IPS-NIHi7 (cell line): ENCODE data around the gene MOSMO.
"Not testable (repeated sequence)": the region's sequence is repeated elsewhere in the genome, so short reads cannot be mapped to it uniquely, and the experiment has no call there.

Experiments used
- DNase-seq: peaks from one replicate; pipeline ENCODE4 v3.0.0; 2012; ENCODE audit warnings: mixed read lengths; ENCODE audit errors: extremely low spot score

The MOSMO gene

GRCh38 chr16:22045888-22046287 lies 38.0 kb downstream of the MOSMO start:
- DNase-seq: not testable (repeated sequence)

DNA sequence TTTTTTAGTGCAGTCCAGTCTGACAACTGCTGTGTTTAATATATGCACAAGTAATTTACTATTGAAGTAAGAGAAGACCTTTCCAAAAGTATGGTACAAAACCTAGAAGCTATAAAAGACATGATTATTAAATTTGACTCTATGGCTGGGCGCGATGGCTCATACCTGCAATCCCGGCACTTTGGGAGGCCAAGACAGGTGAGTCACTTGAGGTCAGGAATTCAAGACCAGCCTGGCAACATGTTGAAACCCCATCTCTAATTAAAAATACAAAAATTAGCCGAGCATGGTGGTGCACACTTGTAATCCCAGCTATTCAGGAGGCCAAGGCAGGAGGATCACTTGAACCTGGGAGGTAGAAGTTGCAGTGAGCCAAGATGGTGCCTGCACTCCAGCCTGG lies 43.1 kb downstream of the MOSMO start:
- no peak for DNase-seq

DNA sequence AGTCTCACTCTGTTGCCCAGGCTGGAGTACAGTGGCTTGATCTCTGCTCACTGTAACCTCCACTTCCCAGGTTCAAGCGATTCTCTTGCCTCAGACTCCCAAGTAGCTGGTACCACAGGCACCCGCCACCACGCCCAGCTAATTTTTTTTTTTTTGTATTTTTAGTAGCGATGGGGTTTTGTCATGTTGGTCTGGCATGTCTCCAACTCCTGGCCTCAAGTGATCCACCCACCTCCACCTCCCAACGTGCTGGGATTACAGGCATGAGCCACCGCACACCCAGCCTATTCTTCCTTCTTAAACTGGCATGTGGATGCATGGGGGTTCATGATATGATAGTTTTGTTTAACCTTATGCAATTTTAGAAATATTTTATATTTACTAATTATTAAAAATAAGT lies 45.1 kb downstream of the MOSMO start:
- DNase-seq: no peak

DNA sequence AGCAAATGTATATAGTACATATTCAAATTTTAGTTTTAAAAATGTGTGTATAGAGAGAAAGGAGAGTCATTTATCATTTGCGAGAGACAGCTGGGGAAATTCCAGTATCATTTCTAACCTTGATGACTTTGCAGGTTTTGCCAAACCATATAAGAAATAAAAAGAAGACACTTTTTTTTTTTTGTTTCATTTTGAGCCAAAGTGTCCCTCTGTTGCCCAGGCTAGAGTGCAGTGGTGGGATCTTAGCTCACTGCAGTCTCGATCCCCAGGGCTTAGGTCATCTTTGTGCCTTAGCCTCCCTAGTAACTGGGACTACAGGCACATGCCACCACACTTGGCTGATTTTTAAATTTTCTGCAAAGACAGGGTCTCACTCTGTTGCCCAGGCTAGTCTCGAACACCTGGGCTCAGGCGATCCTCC lies 46.0 kb downstream of the MOSMO start:
- no peak for DNase-seq

- DNase-seq: no peak
Measured at GRCh38 chr16:22054847-22055590, 47.1 kb downstream of the MOSMO start.

DNA sequence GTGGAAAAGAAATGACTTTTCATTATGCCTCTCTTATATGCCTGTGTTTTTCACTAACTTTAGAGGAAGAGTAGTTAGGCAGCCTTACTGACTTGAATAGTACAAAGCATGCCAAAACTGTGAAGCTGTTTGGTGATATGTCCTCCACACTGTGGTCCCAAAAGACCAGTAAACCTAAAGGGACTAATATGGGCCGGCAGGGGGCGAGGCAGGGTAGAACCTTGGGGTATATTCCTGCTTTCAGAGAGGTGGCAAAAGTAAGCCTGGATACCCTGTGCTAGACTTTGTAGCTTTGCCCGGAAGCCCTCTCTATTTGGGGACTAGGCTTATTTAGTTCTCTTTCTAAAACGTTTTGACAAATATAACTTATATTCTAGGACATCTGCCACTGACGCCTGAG lies 48.0 kb downstream of the MOSMO start:
- DNase-seq: peak; percentile 71

DNA sequence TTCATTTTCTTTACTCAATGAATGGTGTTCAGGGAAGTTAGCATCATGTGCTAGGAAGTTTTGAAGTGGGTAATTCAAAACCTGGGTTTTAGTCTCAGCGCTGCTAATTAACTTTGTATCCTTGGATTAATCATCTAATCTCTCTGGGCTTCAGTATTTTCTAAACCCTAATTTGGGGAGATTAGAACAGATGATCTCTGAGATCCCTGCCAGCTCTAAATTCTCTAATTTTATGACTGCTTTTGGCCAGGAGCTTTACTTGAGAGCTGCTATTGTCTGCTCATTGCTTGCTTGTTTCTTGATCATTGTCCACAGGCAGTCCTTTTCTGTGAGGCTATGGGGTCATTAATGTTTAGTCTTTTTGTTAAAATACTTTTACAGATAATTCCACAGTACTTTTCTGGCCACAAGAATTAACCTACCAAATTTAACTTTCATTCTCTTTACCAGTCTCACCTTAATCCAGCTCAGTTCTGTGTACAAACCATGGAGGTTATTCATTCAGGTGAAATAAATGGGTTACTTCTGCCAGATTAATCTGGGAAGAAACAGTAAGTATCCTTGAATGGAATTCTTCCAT lies 56.1 kb downstream of the MOSMO start:
- DNase-seq: no peak

GRCh38 chr16:22065252-22065651 lies 57.3 kb downstream of the MOSMO start:
- DNase-seq: no peak

DNA sequence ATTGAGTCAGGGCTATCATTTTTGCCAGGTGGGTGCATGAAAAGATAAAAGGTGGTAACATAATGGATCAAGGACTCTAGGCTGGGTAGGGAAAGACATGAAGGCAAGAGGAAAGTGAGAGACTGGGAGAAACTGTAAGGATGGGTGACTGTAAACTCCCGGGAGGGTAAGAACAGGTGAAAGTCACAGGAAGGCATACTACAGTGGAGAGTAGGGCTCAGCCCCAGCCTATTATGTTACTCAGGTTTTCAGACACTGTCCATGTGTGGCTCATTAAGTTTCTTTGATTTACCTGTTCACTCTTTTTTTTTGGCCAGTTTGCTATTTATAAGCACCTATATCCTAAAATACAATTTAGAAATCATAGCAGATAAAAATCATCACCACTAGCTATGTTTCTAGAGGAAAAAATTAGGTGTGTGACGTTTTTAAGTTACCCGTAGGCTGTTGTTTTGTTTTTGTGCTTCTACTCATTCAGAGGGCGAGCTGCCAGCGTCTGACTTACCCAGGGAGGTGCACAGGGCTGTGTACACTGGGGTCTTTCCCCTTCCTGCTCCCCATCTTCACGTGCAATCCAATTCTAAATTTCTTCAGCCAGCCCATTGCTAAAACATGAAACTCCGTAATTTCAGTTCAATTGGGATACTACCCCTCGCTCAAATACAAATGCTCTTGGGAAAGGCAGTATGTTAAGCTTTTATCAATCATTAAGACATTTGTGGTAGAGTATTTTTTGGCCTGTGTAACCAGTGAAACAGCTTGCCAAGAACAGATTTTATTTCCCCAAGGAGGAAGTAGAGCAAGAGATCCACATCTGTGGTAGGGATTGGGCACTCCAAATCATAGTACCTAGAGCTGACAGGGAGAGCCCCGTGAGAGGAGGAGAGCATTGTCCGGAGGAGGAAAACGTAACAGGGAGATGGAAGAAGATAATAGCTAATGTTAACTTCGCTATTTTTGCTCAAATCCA lies 62.7 kb downstream of the MOSMO start:
- no peak for DNase-seq

DNA sequence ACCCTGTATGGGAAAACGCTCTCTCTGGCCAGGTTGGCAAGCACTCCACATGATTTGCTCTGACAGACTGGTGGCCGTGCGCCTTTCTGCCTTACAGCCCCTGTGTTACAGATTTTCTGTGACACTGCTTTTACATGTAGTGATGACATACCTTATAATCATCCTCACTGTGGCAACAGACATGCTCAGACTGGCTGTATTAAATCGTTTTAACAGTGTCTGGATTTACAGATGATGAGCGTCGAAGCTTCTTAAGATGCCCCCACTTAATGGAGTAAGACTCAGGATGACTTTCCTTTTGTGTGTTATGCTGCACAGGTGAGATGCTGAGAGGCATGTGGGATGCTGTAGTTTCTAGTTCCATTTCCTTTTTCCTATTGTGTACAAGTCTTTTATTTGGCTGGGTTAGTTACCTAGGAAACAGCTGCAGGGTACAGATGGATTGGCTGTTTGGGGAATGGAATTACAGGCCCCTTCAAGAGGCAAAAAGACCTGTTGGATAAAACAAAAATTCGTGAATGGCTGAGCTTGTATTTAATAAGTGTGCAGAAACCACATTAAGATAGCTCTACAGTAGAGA lies 63.5 kb downstream of the MOSMO start:
- DNase-seq: no peak

GRCh38 chr16:22073350-22073749 lies 65.4 kb downstream of the MOSMO start:
- no peak for DNase-seq

DNA sequence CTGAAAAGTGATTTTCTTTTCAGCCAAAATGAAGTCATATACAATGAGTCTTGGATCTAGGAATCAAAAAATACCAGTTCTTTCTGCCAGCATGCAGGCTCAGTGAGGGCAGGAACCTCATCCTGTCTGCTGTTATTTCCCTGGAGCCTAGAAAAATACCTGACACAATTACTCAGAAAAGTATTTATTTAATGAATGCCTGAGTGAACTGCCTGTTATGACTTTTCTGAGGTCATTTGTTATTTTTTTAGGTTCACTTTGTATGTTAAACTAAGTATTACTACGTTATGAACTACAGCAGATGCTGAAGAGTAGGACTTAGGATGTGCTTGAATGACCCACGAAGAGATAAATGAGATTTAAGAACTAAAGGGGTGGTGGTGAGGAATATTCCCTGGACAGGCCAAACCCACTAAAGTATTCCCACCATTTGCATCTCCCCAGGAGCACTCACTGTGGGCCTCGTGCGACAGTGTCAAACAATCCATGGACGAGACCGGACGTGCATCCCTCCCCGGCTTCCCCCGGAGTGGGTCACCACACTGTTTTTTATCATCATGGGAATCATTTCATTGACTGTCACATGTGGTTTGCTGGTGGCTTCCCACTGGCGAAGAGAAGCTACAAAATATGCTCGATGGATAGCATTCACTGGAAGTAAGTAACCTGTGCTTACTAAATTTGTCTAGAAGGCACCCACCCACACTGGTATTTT lies 67.3 kb downstream of the MOSMO start:
- no peak for DNase-seq

DNA sequence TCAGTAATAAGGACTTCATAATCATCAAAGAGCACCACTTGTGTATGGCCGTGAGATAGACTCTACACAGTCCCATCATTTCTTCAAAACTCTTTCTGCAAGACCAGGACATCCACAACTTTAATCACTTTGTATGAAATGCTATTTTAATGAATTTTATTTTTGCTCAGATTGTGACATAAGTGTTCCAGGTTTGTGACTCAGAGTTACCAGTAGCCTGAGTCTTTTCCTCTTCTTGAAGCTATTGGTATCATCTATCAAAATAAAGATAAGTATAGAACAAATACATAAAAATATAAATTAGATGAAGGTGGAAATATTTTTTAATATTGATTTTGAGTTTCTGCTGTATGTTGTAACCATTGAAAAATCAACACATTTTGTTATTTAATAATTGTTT lies 67.9 kb downstream of the MOSMO start:
- no peak for DNase-seq

- peak; percentile 79 for DNase-seq
Measured at GRCh38 chr16:22077700-22078313, 69.9 kb downstream of the MOSMO start.

DNA sequence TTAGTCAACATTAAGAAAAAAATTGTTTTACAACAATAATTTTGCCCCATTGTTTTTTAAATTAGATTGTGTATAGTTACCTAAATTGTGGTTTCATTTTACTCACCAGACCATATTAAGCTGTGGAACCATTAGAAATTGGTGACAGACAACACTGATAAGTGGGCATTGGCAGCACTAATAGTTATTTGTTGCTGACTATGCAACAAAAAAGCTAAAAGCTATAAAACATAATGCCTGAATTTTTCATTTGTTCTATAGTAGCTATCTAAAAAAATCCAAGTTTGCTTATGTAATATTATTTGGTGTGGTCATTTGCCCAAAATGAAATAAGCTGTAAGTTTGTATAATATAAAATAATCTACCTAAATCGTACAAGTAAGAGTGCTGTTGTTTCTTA lies 70.7 kb downstream of the MOSMO start:
- DNase-seq: no peak

- DNase-seq: no peak
Measured at GRCh38 chr16:22081050-22081449, 73.1 kb downstream of the MOSMO start.

- no peak for DNase-seq
Measured at GRCh38 chr16:22086440-22086839, 78.5 kb downstream of the MOSMO start.

DNA sequence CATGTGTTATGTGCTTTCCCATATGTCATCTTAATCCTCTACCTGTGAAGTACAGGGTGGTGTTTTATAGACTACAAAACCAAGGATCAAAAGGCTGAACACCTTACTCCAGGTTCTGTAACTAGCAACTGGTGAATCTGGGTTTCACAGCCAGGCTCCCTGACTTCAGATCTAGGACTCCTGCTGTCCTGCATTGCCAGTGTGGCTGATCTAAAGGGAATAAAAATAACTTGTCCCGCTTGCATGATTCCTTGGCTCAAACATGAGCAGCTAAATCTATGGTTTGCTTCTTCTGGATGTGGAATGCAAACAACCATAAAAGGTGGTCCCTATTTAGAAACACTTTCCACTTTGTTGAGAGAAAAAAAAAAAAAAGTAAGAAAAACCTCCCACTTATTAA lies 80.7 kb downstream of the MOSMO start:
- DNase-seq: no peak

- DNase-seq: no peak
Measured at GRCh38 chr16:22089910-22090309, 82.0 kb downstream of the MOSMO start.

DNA sequence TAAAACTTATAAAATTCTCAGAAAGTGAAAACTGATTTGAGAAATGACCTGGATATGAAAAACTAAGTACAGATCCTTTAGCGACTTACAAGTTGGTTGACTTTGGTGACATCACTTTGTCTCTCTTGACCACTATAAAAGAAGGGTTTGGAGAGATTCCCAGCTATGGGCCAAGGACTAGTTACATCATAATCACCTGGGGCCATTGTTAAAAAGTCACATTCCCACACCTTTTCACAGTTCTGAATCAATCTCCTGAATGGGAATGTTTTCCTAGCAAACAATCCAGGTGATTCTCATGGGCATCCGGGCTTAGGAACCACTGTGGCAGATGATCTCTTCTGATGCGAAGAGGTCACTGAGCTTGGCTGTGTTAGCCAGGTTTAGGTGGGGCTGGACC lies 83.8 kb downstream of the MOSMO start:
- DNase-seq: no peak
